HG02588 (cell line): ENCODE measurements around the gene KPNA2.
A peak's percentile ranks its signal among the peaks of the same experiment; 100 is the strongest.
"Not testable (repeated sequence)": the region's sequence is repeated elsewhere in the genome, so short reads cannot be mapped to it uniquely, and the experiment has no call there.

ENCODE experiments used
- ATAC-seq: cut with Tn5 transposase; IDR thresholded peaks from one replicate; pipeline ENCODE4 v1.9.1; 2021; ENCODE audit warnings: mild to moderate bottlenecking, moderate library complexity; ENCODE audit not compliant: unreplicated experiment

The KPNA2 gene

DNA sequence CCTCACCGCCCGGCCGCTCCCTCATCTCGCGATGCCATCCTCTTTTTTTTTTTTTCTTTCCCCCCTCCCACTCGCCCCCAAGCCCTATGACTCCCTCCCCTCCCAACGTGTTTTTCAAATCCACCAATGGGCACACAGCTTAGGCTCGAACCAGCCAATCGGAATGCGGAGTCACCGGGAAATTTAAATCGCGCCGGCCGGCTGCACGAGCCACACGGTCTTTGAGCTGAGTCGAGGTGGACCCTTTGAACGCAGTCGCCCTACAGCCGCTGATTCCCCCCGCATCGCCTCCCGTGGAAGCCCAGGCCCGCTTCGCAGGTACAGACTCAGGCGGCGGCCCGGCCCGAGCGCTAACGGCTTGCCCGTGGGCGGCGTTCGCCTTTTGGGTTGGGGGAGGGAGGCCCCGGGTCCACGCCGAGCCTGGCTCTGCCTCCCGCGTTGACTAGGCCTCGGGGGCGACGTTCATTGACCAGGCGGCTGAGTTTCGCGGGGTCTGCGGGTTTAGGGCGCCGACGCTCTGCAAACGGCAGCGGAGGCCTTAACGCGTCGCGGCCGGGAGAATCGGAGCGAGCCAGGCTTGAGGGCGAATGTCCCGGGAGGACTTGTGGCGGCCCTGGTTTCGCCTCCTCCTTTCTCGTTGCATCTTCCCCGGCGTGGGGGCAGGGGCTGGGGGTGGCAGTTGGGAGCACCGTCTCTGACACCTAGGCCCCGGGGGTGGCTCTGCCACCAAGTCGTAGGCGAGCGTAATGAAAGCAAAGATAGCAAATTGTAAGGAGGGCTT is at the start of gene KPNA2:
Gene KPNA2 (plus strand): TSS at position 213 of the 781 bp plus-strand sequence. CDS start 1,398 bp downstream, outside the sequence.
- peak; percentile 90 for ATAC-seq

DNA sequence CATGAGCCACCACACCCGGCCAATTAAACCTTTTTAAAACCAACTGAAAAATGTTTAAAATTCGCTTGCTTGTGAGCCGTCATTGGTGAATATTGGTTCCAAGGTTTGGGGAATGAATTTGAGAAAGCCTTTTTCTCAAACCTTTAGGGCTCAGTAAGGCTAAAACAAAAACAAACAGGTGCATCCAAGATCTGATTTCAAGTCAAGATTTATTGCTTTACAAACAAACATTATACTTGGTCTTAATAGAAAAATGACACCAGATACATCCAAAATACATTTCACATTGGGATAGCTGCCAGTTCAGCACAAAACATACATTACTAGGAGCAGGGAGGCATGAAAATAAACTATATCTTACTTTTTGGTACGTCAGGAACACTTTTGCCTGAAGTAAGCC is 44.6 kb upstream of the KPNA2 start:
- no peak for ATAC-seq

DNA sequence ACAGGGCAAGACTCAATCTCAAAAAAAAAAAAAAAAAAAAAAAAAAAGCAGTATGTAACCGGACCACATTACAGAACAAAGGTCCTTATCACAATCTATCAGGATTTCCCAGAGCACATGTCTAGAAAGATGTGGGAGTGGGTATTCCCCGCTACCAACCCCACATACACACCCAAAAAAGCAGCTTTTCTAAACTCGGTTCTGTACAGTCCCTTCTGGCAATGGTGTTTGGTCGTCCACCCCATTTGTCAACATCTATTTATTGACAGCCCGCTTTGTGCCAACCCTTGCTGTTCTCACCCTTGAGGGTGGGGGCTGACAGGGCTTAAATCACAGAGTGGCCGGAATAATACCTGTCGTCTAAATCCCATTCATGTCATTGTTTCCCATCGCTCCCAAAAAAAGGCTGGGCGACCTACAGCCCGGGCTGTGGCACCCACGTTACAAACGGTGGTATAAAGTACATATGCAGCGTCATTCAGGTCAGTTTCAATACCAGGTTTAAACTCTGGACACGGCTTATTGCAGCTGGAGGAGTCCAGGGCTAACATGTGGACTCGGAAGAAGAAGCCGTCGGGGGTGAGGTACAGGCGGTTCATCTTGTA is 42.9 kb upstream of the KPNA2 start:
- no peak for ATAC-seq

DNA sequence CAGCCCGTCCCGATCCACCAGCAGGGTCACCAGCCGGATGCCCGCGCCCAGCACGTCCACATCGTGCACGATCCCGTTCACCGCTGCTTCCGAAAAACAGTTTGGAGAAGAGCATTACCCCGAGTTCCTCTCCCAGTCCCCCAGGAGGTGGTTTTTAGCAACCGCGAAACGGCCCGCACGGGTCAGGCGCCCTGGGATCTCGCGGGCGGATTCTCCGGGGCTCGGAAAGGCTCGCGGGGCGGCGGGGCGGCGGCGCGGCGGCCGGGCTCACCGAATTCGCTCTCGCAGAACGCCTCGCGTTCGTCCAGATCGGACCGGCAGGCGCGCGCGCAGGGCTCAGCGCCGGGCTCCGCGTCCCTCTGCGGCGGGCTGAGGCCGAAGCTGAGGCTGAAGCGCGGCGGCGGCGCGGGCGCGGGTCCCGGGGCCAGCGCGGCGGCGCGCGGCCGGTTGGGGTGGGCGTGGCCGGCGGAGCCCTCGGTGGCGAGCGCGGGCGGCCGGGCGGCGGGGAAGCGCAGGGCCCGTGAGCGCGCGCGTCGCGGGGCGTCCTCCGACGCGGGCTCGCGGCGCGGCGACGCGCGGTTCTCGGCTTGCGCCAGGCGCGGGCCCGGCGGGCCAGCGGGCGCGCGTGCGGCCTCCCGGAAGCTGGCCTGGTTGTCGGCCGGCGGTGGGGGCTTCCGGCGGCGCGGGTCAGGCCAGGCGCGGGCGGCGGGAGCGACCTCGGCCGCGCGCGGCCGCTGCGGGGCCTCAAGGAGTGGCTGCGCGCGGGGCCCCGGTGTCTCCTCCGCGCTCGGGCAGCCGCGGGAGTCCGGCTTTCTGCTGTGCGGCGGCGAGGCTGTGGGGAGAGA is 42.2 kb upstream of the KPNA2 start:
- peak; percentile 76 for ATAC-seq

DNA sequence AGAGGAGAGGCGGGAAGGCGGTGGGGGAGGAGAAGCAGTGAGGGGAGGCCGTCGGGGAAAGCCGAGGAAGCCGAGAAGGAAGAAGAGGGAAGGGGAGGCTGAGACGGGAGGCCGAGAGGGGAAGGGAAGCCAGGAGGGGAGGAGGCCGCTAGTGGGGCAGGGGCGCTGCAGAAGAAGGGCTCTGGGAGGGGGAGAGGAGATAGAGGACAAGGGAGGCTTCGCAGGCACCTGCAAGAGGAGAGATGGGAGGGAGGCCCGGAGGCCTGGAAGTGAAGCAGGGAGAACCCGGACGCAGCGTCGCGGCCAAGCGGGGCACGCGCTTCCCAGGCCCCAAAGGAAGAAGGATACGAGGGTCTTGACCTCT is 41.6 kb upstream of the KPNA2 start:
- ATAC-seq, result no peak

DNA sequence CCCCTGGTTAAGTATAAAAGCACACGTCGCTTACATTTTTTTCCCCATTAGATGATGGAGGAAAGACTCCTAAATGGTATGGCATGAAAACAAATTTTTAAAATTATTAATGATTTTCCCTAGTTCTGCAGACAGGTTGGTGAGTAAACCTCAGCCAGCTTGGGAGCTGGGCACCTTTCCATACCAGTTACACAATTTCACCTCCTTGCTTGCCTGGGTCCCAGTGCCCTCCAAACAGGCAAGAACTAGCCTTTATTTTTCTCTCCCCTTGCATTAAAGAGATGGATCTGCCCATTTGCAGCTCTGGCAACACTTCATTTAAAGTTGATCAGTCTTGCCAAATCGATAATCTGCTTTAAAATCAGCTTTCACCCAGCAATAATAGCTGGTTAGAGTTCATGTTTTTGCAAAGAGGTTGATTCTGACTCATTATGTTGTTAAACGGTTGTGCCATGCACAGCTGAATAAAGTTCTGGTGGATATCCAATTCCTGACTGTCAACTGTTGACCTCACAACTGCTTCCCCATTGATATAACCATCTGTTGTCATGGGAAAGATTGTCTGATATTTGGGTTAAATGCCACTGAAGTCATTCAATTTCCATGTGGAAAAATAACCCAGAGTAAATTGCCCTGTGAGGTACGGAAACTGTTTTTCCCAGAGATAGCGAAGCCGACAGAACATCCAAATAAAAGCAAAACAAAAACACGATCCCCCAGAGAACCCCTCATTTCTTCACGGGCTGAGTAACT is 40.5 kb upstream of the KPNA2 start:
- ATAC-seq, result no peak

DNA sequence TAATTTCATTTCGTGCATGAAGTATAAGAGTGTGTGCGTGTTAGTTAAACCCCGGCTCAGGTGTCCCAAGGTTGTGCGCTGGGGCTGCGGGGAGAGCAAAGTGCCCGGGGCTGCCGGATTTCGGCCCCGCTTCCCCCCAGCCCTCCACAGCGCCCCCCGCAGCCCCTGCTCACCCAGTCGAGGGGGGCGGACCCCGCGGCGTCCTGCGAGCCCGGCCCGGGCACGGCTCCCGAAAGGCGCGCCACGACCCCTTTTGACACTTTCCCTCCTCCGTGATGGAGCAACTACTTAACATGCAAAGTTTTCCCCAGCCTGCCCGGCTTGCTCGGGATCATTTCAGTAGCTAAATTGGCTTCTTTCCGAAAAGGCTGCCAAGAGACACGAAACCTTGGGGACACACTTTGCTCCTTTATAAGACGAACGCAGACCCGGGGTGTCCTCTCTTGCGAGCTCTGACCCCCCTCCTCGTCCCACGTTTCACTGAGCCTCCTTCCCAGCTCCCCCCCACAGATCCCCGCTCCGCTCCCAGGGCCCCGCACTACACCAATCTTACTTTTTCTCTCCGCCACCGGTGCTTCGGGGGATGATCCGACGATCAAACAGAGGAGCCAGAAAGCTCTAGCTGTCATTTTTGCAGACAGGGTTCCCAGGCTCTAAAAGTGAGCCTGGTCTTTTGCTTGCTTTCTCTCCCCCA is 39.8 kb upstream of the KPNA2 start:
- ATAC-seq, result no peak

DNA sequence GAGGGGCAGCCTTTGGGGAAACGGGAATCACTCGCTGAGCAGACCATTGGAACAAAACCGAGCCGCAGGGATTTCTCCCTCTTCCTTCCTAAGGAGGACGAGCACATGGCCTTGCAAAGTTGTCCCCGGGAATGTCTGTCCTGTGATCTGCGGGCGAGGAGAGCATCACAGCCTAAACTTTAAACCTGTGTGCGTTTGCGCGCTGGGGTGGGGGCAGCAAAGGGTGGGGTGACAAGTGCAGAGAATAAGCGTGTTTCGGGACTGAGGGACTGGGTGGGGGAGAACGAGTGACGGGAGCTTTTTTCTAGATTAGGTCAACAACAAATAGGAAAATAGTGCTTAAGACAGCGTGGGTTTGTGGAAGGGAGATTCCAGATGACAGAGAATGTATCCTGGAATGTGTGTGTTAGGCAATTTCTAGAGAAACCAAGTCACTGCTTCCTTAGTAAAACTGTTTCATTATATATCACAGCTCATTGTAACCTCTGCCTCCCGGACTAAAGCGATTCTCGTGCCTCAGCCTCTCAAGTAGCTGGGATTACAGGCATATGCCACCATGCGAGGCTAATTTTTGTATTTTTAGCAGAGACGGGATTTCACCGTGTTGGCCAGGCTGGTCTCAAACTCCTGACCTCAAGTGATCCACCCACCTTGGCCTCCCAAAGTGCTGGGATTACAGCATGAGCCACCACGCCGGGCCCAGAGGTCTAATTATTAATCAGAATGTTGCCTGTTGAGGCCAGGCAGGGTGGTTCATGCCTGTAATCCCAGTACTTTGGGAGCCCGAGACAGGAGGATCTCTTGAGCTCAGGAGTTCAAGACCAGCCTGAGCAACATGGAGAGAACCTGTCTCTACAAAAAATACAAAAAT is 39.0 kb upstream of the KPNA2 start, which contains the start of gene C17orf58:
Gene C17orf58 (minus strand): TSS at position 169 of the 871 bp plus-strand sequence. CDS start 271 bp downstream, outside the sequence.
- not testable (repeated sequence) for ATAC-seq

DNA sequence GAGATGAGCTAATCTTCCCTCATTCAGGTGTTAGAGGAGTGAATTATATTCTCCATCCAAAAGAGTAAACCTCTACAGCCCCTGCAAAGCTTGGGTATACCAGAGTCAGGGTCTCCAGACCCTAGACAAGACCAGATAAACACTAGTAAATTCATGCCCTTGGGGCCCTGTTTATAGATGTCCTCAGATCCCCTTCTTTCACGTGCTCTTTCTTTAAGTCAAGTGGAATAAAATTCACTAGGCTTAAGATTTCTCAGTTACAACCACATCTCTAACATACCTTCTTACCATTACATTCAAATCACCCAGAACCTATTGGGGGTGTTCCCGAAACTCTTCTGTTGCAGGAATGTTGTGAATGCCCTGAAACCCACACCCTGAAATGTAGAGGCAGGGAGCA is 37.1 kb upstream of the KPNA2 start:
- no peak for ATAC-seq

DNA sequence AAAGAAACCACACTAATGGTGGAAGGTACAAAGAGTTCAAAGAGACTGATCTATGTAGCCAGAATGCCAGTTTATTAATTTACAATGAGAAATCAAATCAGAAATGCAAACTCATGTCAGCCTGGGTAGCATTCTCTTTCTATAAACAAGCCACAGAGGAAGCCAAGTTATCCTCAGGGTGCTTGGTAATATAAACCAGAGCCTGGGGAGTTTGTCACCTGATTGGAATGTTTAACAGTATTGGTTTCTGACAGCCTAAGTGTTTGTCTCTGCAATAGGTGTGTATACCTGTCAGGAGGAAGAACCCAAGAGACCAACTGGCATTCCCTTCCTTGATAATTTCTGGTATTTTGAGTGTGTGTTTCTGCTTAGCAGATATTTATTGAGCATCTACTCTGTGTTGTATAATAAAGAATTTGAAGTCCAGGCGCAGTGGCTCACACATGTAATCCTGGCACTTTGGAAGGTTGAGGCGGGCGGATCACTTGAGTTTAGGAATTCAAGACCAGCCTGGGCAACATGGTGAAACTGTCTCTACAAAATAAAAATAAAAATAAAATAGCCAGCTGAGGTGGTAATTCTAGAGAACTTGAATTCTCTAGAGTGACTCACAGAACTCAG is 36.1 kb upstream of the KPNA2 start:
- ATAC-seq, result no peak

DNA sequence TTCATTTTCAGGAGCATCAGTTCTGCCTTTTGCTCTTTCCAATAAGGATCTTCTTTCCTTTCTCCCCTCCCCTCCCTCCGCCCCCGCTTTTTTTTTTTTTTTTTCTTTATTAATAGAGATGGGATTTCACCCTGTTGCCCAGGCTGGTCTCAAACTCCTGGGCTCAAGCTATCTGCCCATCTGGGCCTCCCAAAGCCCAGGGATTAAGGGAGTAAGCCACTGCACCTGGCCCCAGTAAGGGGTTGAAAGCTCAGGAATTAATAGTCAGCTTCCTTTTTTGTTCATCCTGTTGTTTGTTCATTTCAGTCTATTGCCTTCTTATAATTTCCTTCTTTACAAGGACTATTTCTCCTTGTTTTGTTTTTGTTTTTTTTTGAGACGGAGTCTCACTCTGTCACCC is 31.3 kb upstream of the KPNA2 start:
- no peak for ATAC-seq

DNA sequence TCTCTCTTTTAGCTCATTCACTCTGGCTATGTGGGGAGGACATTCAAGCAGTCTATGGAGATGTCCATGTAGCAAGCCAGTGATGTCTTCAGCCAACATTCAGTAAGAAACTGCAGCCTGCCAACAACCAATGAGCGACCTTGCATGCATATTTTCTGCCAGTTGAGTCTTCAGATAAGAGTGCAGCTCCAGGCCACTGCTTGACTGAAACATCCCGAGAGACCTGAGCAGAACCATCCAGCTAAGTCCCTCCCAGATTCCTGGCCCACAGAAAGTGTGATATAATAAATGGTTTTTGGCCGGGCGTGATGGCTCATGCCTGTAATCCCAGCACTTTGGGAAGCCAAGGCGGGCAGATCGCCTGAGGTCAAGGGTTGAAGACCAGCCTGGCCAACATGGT is 28.7 kb upstream of the KPNA2 start:
- ATAC-seq, result no peak

DNA sequence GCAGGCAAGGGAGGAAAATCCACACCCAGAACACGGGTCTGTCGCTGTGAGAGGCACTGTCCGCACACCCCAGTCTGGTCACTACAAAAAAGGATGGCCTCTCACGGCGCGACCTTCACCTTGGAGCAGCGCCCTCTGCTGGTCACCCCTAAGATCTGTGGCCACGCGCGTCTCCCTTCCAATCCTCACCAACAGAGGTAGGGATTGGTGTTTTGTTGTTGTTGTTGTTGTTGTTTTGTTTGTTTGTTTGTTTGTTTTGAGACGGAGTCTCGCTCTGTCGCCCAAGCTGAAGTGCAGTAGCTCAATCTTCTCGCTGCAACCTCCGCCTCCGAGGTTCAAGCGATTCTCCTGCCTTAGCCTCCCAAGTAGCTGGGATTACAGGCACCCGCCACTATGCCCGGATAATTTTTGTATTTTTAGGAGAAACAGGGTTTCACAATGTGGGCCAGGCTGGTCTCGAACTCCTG is 24.3 kb upstream of the KPNA2 start:
- ATAC-seq, result no peak

DNA sequence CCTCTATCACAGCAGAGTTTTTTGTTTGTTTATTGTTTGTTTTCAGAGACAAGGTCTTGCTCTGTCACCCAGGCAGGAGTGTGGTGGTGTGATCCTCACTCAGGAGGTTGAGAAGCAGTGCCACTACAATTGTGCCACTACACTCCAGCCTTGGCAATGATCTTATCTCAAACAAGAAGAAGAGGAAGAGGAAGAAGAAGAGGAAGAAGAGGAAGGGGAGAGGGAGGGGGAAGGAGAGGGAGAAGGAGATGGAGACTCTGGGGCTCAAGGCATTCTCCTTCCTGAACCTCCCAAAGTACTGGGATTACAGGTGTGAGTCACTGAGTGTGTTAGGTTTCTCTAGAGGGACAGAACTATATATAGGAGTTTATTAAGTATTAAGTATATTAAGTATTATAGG is 22.1 kb upstream of the KPNA2 start:
- ATAC-seq, result no peak

DNA sequence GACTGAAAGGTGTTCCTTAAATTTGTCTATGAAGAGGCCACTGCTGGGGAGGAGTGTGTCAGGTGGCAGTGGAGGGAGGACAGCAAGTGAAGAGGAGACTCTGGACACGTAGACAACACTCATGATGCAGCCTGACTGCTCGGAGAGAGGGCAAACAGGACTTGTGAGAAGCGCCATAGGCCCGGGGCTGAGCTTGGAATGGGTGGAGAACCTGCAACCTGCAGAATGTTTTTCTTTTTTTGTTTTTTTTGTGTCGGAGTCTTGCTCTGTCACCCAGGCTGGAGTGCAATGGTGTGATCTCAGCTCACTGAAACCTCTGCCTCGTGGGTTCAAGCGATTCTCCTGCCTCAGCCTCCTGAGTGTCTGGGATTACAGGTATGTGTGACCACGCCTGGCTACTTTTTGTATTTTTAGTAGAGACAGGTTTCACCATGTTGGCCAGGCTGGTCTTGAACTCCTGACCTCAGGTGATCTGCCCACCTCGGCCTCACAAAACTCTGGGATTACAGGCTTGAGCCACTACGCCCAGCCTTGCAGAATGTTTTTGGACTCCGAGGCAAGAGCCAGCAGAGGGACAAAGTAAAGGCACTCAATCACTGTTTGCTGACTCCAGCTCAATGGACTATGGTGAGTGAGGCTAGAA is 20.3 kb upstream of the KPNA2 start:
- no peak for ATAC-seq

DNA sequence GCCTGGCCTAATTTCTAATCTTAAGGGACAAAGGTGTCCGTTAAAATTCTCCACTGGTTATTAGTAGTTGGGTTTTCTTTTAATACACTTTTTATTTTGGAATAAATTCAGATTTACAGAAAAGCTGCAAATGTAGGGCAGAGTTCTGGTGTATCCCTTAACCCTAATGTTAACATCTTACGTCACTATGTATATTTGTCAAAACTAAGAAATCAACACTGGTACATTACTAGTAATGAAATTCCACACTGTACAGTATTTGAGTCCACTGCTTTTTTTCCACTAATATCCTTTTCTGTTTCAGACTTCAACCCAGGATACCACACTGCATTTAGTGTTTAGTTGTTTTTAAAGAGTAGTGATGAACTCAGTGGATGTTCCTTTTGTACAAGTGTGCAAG is 18.7 kb upstream of the KPNA2 start:
- ATAC-seq, result no peak

DNA sequence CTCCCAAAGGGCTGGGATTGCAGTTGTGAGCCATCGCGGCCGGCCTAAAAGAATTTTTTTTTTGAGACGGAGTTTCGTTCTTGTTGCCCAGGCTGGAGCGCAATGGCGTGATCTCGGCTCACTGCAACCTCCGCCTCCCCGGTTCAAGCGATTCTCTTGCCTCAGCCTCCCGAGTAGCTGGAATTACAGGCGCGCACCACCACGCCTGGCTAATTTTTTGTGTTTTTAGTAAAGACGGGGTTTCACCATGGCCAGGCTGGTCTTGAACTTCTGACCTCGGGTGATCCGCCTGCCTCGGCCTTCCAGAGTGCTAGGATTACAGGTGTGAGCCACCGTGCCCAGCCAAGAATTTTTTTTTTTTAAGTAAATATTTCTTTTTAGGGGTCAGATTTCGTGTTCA is 17.0 kb upstream of the KPNA2 start:
- ATAC-seq, result not testable (repeated sequence)

DNA sequence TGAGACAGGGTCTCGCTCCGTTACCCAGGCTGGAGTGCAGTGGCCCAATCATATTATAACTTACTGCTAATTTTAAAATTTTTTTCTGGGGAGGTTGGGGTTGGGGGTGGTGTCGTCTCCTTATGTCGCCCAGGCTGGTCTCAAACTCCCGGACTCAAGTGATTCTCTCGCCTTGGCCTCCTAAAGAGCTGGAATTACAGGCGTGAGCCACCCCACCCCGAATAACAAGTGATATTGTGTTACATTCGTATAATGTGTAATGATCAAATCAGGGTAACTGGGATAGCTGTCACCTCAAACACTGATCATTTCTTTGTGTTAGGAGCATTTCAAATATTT is 16.2 kb upstream of the KPNA2 start:
- ATAC-seq, result no peak
